Dermis blood vessel endothelial cell (primary cell): ENCODE data around the gene RILPL2. TPM values are rescaled to one million over a fixed set of nuclear protein-coding genes. Genes with fewer than 3 reads are reported as not detected.
"Not testable (repeated sequence)": the region's sequence is repeated elsewhere in the genome, so short reads cannot be mapped to it uniquely, and the experiment has no call there.

Experiments used
- DNase-seq: peaks from one replicate; pipeline ENCODE4 v3.0.0; 2010
- total RNA-seq: library from RNA; depleted of rRNA; stranded (reverse); fragments of >200 nt; gene quantifications from 2 replicates; pipeline ENCODE4 v1.2.3, GENCODE V29; 2014

Gene RILPL2
- total RNA-seq, 1 donor from 2014 or later: 4.1 TPM

DNA sequence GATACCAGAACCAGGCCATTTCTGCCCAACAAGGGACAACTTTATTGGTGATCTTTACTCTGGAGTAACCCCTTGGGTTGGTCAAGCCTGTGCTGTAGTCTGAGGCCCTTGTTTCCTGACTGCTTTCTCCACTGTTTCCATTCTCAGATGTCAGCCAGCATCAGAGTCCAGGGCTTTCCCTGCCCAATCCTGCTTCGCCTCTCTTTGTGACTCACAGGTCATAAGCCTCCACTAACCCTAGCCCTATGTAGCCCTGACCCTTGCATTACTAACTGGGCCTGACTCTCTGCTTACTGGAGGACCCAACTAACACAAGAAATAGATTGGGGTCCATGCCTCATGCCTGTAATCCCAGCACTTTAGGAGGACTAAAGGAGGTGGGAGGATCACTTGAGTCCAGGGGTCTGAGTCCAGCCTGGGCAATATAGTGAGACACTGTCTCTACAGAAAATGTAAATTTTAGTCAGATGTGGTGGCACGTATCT is 12.8 kb upstream of the RILPL2 start:
- DNase-seq: no peak

DNA sequence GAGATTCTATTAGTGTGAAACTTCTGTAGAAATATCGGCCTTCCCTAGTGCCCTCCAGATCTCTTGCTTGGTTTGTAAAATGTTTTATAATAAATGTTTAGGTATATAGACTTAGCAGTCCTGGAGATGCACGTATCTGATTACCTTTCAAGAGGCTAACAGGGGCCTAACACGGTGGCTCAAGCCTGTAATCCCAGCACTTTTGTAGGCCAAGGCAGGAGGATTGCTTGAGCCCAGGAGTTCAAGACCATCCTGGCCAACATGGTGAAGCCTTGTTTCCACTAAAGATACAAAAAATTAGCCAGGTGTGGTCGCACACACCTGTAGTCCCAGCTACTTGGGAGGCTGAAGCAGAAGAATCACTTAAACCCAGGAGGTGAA is 9.8 kb upstream of the RILPL2 start:
- DNase-seq: no peak

DNA sequence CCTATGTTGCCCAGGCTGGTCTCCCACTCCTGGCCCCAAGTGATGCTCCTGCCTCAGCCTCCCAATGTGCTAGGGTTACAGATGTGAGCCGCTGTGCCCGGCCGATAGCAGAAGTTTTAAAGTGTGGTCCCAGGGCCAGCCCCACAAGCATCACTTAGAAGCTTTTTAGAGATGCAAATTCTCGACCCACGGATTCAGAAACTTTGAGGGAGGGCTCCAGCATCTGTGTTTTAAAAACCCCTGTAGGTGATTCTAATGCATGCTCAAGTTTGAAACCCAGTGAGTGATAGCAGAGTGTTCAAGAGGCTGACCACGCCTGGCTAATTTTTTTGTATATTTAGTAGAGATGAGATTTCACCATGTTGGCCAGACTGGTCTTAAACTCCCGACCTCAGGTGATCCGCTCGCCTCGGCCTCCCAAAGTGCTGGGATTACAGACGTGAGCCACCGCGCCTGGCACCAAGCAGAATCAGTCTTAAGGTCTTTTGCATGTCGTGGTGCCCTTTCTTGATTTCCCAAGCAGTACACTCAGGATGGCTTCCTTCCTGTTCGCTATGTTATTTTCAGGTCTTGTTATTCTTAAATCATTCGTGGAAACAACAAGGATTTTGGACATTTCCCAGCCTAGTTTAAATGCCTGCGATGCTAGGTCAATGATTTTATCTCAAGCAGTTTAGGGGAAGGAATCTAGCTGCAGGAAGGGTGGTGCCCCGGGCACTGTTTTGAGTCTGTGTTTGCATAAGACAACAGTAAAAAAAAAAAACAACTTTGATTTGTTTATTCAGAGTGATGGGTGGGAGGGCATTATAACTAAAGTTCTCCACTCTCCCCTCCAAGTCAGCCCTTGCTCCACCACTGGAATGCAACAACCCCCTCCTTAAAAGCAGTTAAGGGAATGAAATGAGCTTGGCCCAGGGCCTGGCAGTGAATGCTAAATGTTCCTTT is 9.2 kb upstream of the RILPL2 start:
- DNase-seq: peak; percentile 82

DNA sequence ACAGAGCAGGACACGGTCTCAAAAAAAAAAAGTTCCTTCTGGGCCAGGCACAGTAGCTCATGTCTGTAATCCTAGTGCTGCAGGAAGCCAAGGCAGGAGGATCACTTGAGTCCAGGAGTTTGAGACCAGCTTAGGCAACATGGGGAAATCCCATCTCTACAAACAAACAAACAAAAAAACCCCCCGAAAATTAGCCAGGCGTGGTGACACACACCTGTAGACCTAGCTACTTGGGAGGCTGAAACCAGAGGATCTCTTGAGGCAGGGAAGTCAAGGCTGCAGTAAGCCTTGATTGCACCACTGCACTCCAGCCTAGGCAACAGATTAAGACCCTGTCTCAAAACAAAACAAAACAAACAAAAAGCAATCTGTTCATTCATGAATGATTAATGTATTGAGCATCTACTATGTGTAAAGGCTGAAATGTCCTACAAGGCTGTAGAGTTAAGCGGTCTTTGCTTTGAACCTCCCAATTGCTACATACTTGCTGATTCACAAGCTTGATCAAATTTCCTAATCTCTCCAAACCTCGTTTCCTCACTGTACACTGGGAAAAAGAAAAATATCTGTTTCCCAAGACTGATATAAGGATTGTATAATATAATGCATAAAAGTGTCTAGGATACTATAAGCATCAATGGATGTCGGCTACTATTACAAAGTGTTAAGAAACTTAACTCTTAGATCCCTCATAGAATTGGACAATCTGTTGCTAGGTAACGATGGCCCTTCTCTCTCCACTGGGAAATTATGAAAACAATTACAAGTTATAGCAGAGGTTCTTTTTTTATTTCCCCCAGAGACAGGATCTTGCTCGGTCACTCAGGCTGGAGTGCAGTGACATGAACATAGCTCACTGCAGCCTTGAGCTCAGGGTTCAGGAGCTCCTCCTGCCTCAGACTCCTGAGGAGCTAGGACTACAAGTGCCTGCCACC is 7.9 kb upstream of the RILPL2 start:
- DNase-seq: peak; percentile 59

DNA sequence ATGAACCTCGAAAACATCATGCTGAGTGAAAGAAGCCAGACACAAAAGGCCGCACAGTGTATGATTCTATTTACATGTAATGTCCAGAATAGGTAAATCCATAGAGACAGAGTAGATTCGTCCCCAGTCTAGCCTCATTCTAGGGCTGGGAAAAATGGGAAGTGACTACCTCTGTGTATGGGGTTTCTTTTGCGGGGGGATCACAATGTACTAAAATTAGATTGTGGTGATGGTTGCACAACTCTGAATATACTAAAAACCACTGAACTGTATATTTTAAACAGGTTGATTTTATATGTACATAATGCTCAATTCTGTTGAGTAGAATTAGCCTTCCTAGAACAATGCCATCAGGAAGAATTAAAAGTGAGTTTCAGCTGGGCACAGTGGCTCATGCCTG is 6.3 kb upstream of the RILPL2 start:
- DNase-seq: no peak

DNA sequence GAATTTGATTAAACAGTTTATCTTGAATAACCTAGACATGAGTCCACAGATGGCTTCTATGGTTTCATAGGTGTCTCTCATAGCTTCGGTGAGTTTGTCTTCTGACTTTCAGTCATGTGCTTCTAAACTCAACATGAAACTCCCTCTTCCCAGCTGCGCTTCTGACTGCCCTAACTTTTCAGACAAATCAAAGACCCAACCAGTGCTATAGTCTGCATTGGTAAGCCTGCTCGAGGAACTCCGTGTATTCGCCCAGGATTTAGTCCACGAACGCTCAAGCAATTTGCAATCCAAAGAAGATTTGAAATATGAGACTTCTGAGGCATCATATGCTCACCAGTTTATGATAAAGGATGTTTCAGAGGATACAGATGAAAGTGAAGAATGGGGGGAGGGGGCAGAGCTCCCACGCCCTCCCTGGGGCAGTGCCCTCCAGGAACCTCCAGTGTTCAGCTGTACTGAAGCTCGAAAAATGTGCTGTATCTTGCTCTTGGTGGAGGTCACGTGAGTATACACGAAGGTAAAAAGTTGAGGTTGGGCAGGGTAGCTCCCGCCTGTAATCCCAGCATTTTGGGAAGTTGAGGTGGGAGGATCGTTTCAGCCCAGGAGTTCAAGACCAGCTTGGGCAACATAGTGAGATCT is 5.2 kb upstream of the RILPL2 start:
- no peak for DNase-seq

DNA sequence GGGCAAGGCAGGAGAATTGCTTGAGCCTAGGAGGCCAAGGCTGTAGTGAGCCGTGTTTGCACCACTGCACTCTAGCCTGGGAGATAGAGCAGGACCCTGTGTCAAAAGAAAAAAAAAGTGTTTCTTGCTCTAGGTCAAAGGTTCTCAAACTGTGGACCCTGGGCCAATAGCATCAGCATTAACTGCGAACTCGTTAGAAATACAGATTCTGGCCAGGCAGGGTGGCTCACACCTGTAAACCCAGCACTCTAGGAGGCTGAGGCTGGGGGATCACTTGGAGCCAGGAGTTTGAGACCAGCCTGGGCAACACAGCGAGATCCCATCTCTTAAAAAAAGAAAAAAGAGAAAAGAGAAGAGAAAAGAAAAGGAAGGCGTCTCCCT is 858 bp downstream of the RILPL2 start:
- no peak for DNase-seq

DNA sequence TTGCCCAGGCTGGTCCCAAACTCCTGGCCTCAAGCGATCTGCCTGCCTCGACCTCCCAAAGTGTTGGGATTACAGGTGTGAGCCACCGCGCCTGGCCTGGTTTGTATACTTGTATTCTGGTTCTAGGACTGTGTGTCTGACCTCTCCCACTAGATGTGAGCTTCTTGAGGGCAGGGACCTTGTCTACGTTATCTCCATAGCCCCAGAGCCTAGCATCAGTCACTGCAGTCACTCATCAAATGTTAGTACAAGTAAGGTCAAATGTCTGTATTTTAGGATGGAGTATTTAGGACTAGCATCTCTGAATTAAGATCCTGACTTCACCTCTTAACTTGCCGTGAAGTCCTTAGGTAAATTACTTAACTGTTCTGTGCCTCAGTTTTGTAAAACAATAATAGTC is 2.9 kb downstream of the RILPL2 start:
- DNase-seq: no peak

DNA sequence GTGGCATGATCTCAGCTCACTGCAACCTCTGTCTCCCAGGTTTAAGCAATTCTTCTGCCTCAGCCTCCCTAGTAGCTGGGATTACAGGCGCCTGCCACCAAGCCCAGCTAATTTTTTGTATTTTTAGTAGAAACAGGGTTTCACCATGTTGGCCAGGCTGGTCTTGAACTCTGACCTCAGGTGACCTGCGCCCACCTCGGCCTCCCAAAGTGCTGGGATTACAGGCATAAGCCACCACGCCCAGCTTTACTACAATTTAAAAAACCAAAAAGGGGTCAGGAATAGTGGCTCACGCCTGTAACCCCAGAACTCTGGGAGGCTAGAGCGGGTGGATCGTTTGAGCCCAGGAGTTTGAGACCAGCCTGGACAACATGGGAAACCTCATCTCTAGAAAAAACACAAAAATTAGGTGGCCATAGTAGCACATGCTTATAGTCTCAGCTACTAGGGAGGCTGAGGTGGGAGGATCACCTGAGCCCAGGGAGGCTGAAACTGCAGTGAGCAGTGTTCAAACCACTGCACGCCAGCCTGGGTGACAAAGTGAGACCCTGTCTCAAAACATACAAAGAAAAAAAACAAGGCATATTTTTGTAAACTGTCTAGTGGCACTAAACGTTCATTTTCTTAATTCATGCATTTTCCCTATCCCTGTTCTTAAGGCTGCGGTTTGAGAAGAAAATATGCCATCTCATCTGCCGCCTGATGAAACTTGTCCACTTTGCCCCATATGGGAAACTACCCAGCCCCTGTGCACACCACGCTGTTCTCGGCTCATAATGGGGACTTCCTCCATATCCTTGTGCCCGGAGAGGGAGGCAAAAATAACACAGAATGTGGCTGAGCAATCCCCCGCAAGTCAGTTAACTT is 4.3 kb downstream of the RILPL2 start:
- DNase-seq: not testable (repeated sequence)

DNA sequence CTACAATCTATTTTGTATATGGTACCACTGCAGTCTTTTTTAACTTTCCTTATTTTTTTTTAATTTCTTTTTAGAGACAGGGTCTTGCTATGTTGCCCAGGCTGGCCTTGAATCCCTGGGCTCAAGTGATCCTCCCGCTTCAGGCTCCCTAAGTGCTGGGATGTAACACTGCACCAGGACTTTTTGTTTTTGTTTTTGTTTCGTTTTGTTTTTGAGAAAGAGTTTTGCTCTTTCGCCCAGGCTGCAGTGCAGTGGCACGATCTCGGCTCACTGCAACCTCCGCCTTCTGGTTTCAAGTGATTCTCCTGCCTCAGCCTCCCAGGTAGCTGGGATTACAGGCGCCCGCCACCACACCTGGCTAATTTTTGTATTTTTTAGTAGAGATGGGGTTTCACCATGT is 7.4 kb downstream of the RILPL2 start:
- DNase-seq: not testable (repeated sequence)

DNA sequence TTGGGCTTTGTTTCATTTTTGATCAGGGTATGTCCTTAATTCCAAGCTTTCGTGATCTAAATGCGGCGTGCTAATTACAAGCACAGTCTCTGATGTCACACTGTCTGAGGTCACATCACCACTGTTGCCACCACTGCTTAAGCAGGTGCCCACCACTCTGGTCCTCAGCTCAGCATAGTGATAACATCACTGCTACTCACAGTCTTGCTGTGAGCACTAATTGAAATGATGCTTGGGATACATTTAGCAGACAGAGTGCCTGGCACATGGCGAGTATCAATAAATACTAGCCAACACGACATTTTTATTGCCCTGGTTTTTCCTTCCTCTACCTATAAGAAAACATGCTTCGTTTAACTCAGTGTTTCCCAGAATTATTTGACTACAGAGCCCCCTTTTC is 7.9 kb downstream of the RILPL2 start:
- no peak for DNase-seq

DNA sequence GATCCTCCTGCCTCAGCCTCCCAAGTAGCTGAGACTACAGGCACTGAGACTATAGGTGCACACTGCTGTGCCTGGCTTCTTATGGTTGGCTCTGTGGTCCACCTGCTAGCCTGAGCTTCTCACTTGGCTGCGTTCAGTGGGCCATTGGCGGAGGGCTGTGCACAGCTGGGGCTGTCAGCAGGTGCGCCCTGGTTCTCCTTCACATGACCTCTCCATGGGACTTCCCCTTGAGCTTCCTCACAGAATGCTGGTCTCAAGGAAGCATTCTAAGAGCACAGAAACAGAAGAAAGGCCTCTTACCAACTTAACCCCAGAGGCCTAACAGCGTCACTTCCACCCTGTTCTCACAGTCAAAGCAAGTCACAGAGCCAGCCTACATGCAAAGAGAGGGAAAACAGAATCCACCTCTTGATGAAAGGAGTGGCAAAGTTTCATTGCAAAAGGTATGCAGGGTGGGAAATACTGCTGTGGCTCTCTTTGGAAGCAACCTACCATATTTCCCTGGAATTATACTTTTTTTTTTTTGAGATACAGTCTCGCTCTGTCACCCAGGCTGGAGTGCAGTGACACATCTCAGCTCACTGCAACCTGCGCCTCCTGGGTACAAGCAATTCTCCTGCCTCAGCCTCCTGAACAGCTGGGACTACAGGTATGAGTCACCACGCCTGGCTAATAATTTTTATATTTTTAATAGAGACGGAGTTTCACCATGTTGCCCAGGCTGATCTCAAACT is 9.3 kb downstream of the RILPL2 start:
- no peak for DNase-seq

DNA sequence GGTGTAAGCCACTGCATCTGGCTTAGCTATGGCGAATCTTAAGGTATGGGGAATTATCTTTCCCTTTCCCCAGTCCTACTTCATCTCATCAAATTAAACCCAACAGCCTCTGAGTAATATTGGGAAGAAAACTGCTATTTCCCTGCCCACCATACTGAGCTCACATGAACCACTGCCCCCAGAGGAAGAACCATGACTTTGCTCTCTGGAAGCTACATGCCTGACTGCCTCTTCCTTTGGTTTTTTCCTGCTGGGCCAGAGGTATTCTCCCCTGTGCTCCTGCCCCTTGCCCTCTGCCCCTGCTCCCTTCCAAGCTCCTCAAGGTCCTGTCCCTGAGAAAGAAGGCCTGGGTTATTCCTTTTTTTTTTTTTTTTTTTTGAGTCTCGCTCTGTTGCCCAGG is 15.2 kb downstream of the RILPL2 start:
- no peak for DNase-seq

DNA sequence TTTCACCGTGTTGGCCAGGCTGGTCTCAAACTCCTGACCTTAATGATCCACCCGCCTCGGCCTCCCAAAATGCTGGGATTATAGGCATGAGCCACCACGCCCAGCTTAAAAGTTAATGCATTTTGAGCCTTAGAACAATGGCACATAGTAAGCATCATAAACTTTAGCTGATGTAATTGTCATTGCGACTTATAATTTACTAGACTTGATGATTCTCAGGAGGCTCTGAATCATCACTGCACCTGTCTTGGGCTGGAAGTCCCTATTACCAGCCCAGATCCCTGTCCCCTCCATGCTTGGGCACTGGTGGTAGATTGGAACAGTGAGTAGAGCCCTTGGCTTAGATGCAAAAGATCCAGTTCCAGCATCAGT is 26.5 kb downstream of the RILPL2 start:
- DNase-seq: no peak

DNA sequence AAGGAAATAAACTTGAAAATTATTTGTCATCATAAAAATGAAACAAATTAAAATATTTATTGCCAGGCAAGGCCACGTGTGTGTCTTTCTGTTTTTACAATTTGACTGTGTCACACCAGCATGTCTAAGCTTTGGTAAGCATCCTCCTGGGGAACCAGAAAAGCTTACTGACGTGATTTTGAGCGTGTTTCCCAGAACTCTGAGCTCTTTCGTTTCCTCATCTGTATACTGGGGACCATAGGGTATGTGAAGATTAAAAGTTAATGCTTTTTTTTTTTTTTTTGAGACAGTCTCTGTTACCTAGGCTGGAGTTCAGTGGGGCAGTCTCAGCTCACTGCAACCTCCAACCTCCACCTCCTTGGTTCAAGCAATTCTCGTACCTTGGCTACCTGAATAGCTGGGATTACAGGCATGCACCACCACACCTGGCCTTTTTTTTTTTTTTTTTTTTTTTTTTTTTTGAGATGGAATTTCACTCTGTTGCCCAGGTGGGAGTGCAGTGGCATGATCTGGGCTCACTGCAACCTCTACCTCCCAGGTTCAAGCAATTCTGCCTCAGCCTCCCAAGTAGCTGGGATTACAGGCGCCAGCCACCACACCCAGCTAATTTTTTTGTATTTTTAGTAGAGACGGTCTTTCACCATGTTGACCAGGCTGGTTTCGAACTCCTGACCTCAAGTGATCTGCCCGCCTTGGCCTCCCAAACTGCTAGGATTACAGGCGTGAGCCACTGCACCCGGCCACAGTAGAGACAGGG is 27.0 kb downstream of the RILPL2 start:
- not testable (repeated sequence) for DNase-seq

DNA sequence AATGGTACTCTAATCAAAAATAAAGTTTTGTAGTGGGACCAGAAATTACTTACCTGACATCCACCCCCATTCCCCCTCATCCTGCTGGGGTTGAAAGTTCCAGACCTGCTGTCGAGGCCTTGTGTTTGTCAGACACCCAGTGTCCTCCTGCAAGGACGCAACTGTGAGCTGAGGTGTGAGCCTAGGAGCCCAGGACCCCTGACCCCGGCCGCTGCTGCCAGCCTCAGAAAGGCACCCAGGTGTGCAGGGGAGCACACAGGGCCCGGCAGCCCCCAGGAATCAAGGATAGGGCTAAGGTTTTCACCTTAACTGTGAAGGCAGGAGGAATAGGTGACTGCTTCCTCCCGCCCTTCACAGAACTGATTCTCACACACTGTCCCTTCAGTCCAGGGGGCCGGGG is 27.9 kb downstream of the RILPL2 start:
- not testable (repeated sequence) for DNase-seq

DNA sequence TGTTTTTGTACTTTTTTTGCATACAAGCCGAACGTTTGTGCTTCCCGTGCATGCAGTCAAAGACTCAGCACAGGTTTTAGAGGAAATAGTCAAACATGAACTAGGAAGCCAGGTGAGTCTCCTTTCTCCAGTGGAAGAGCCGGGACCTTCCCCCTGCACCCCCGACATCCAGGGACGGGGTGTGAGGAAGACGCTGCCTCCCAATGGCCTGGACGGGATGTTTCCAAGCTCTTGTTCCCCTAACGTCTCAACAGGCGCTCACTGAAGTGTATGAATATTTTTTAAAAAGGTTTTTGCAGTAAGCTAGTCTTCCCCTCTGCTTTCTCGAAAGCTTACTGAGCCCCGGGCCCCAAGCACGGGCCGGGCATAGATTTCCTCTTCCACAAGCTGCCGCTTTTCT is 28.6 kb downstream of the RILPL2 start:
- not testable (repeated sequence) for DNase-seq

DNA sequence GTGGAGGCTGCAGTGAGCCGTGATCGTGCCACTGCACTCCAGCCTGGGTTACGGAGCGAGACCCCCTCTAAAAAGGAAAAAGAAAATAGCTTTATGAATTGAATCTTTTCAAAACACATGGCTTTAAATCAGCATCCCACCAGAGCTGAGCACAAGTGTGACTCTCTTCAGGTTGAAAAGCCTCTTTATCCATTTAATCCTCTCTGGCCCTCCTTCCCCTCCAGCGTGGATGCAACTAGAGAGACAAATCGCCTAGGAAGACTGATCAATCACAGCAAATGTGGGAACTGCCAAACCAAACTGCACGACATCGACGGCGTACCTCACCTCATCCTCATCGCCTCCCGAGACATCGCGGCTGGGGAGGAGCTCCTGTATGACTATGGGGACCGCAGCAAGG is 29.2 kb downstream of the RILPL2 start:
- DNase-seq: not testable (repeated sequence)

DNA sequence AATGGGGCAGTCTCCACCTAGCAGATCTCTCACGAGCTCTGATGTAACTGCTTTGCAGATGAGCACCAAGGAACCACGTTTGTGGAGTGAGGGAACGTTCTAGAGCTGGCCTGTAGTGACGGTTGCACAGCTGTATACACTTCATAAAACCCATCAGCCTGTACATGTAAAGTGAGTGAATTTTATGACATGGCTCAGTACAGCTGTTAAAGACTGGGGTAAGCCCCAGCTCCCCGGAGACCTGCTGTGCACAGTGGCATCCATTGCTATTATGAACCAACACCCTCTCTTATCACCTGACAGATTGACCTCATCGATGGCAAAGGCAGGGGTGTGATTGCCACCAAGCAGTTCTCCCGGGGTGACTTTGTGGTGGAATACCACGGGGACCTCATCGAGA is 31.9 kb downstream of the RILPL2 start:
- DNase-seq: no peak
